ENCODE data around the gene LARP1.

DNA sequence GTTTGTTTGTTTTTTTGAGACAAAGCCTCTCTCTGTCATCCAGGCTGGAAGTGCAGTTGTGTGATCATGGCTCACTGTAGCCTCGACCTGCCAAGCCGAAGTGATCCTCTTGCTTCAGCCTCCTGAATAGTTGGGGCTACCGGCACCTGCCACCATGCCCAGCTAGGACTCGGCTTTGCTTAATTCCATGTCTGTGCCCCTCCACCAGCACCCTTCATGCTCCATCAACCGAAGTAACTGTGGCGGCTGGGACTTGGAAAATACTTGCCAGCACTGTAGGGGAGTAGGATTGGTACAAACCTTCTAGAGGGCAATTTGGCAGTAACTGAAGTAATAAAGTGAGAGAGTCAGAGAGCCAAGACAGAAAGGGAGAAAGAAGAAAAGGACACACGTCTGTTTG, 76.3 kb downstream of the LARP1 start:
- TF ChIP-seq SMC3 (IDR thresholded peaks at IDR 0.05; ENCODE audit: borderline replicate concordance, low read length): no peak
- TF ChIP-seq POLR2A (IDR thresholded peaks at IDR 0.05; ENCODE audit: low read depth, low read length): no peak
- TF ChIP-seq, protein P1, sequence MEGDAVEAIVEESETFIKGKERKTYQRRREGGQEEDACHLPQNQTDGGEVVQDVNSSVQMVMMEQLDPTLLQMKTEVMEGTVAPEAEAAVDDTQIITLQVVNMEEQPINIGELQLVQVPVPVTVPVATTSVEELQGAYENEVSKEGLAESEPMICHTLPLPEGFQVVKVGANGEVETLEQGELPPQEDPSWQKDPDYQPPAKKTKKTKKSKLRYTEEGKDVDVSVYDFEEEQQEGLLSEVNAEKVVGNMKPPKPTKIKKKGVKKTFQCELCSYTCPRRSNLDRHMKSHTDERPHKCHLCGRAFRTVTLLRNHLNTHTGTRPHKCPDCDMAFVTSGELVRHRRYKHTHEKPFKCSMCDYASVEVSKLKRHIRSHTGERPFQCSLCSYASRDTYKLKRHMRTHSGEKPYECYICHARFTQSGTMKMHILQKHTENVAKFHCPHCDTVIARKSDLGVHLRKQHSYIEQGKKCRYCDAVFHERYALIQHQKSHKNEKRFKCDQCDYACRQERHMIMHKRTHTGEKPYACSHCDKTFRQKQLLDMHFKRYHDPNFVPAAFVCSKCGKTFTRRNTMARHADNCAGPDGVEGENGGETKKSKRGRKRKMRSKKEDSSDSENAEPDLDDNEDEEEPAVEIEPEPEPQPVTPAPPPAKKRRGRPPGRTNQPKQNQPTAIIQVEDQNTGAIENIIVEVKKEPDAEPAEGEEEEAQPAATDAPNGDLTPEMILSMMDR (IDR thresholded peaks at IDR 0.05 in 2 of 3, conservative IDR thresholded peaks at IDR 0.05 in 1 of 3; ENCODE audit: control insufficient read depth in 2 of 3, extremely low read depth in 1 of 3, insufficient read depth in 1 of 3, low read depth in 3 of 3, low read length in 3 of 3): no peak
- TF ChIP-seq BRCA1 (IDR thresholded peaks at IDR 0.05; ENCODE audit: low read depth, low read length): no peak
- no peak for TF ChIP-seq ZNF217 (IDR thresholded peaks at IDR 0.05)
- TF ChIP-seq POLR2AphosphoS5 (IDR thresholded peaks at IDR 0.05; ENCODE audit: low read length): no peak
- no peak for TF ChIP-seq ESRRA (IDR thresholded peaks at IDR 0.05; ENCODE audit: low read length)
- no peak for TF ChIP-seq KDM1A (IDR thresholded peaks at IDR 0.05; ENCODE audit: borderline replicate concordance)
- no peak for TF ChIP-seq EZH2 (IDR thresholded peaks at IDR 0.05; ENCODE audit: borderline replicate concordance, control insufficient read depth, low read depth, low read length)

Data from GM12878 (cell line).